Measurements from ENCODE around the gene C1orf94. TPM values are rescaled to one million over a fixed set of nuclear protein-coding genes. Genes with fewer than 3 reads are reported as not detected.

C1orf94 gene
- total and polyA plus RNA-seq, 2 experiments from 2014 or later: 4.3 to 5.3 TPM

GRCh38 chr1:34199927-34200326 lies 23.2 kb downstream of the C1orf94 start (continued):
- TF ChIP-seq, protein P1, sequence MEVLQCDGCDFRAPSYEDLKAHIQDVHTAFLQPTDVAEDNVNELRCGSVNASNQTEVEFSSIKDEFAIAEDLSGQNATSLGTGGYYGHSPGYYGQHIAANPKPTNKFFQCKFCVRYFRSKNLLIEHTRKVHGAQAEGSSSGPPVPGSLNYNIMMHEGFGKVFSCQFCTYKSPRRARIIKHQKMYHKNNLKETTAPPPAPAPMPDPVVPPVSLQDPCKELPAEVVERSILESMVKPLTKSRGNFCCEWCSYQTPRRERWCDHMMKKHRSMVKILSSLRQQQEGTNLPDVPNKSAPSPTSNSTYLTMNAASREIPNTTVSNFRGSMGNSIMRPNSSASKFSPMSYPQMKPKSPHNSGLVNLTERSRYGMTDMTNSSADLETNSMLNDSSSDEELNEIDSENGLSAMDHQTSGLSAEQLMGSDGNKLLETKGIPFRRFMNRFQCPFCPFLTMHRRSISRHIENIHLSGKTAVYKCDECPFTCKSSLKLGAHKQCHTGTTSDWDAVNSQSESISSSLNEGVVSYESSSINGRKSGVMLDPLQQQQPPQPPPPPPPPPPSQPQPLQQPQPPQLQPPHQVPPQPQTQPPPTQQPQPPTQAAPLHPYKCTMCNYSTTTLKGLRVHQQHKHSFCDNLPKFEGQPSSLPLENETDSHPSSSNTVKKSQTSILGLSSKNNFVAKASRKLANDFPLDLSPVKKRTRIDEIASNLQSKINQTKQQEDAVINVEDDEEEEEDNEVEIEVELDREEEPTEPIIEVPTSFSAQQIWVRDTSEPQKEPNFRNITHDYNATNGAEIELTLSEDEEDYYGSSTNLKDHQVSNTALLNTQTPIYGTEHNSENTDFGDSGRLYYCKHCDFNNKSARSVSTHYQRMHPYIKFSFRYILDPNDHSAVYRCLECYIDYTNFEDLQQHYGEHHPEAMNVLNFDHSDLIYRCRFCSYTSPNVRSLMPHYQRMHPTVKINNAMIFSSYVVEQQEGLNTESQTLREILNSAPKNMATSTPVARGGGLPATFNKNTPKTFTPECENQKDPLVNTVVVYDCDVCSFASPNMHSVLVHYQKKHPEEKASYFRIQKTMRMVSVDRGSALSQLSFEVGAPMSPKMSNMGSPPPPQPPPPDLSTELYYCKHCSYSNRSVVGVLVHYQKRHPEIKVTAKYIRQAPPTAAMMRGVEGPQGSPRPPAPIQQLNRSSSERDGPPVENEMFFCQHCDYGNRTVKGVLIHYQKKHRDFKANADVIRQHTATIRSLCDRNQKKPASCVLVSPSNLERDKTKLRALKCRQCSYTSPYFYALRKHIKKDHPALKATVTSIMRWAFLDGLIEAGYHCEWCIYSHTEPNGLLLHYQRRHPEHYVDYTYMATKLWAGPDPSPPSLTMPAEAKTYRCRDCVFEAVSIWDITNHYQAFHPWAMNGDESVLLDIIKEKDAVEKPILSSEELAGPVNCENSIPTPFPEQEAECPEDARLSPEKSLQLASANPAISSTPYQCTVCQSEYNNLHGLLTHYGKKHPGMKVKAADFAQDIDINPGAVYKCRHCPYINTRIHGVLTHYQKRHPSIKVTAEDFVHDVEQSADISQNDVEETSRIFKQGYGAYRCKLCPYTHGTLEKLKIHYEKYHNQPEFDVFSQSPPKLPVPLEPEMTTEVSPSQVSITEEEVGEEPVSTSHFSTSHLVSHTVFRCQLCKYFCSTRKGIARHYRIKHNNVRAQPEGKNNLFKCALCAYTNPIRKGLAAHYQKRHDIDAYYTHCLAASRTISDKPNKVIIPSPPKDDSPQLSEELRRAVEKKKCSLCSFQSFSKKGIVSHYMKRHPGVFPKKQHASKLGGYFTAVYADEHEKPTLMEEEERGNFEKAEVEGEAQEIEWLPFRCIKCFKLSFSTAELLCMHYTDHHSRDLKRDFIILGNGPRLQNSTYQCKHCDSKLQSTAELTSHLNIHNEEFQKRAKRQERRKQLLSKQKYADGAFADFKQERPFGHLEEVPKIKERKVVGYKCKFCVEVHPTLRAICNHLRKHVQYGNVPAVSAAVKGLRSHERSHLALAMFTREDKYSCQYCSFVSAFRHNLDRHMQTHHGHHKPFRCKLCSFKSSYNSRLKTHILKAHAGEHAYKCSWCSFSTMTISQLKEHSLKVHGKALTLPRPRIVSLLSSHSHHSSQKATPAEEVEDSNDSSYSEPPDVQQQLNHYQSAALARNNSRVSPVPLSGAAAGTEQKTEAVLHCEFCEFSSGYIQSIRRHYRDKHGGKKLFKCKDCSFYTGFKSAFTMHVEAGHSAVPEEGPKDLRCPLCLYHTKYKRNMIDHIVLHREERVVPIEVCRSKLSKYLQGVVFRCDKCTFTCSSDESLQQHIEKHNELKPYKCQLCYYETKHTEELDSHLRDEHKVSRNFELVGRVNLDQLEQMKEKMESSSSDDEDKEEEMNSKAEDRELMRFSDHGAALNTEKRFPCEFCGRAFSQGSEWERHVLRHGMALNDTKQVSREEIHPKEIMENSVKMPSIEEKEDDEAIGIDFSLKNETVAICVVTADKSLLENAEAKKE (CRISPR knock-in tag; IDR thresholded peaks at IDR 0.05): no peak
- no peak for TF ChIP-seq EZH2 (IDR thresholded peaks at IDR 0.05; ENCODE audit: low read depth, unreplicated experiment)
- no peak for TF ChIP-seq POLR2AphosphoS5 (IDR thresholded peaks at IDR 0.05; ENCODE audit: low read depth)
- no peak for TF ChIP-seq ZNF331 (CRISPR knock-in tag; IDR thresholded peaks at IDR 0.05; ENCODE audit: low read depth)
- TF ChIP-seq CREB1 (CRISPR knock-in tag; IDR thresholded peaks at IDR 0.05; ENCODE audit: low read depth): no peak
- no peak for TF ChIP-seq REST (IDR thresholded peaks at IDR 0.05; ENCODE audit: unreplicated experiment)
- no peak for TF ChIP-seq ETS1 (IDR thresholded peaks at IDR 0.05)

Data from GM23338 (cell line).